IPS-11a (cell line): ENCODE measurements around the gene TMEM176A.
"Not testable (repeated sequence)": the region's sequence is repeated elsewhere in the genome, so short reads cannot be mapped to it uniquely, and the experiment has no call there.

Experiments
- H3K4me3 ChIP-seq: one replicate; pipeline ENCODE4 v1.5.1; 2013; ENCODE audit warnings: low read depth, low read length, control low read depth

TMEM176A gene

DNA sequence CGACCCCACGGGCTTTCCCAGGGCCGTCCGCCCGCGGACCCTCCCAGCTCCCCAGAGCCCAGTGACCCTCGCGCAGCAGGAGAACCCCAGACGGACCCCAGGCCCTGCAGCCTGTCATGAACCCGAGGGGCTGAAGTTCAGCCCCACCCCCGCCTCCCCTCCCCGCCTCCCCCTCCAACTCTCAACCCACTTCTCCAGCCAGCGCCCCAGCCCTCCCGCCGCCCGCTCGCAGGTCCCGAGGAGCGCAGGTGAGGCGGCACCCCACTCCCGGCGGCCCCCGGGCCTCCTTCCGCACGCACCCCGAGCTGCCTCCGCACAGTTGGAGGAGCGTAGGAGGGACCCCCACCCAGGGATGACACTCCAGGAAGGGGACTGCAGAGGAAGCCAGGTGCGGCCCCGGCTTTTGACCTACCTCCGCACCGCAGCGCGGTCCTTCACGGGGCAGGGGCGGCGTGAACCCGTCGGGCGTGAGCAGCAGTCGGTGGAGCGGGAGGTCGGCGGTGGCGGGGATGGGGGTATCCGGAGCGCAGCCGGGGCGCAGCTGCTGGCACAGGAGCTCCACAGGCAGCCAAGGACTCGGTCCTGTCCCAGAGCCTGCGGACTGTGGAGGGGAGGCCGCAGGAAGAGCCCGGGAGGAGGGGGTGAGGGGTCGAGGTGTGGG lies at the start of gene TMEM176A:
TMEM176A (plus strand) TSS at position 189 of the 661 bp plus-strand sequence. CDS start 782 bp downstream, outside the sequence.
- peak within 1 kb of the TSS; percentile 24 for H3K4me3 ChIP-seq

GRCh38 chr7:150751702-150752101 lies 48.9 kb upstream of the TMEM176A start:
- no peak overlapping the region for H3K4me3 ChIP-seq

- H3K4me3 ChIP-seq, result no peak overlapping the region
Observed at GRCh38 chr7:150753239-150753638, 47.3 kb upstream of the TMEM176A start.

GRCh38 chr7:150753826-150754603 lies 46.6 kb upstream of the TMEM176A start:
- H3K4me3 ChIP-seq, result no peak overlapping the region

DNA sequence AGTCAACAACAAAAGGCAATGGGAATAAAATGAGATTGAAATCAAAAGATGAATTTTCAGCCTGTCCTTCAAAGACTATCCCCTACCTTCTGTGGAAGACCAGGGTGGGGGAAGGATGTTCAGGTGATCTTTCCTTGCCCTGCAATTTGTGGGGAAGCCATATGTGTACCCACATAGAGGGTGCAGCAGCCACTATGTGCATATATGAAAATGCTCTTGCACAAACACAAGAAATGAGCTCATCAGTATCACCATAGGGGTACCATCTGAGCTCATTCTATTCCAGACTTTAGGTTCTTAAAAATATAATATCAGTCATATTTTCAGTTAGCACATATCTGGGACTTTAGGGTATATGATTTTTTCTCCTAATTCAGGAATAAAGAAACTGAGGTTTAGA lies 45.6 kb upstream of the TMEM176A start:
- H3K4me3 ChIP-seq, result no peak overlapping the region

- H3K4me3 ChIP-seq, result no peak overlapping the region
Observed at GRCh38 chr7:150755473-150756099, 45.0 kb upstream of the TMEM176A start.

- no peak overlapping the region for H3K4me3 ChIP-seq
Observed at GRCh38 chr7:150756166-150756565, 44.4 kb upstream of the TMEM176A start.

- no peak overlapping the region for H3K4me3 ChIP-seq
Observed at GRCh38 chr7:150756858-150757257, 43.7 kb upstream of the TMEM176A start.

GRCh38 chr7:150759479-150759878 lies 41.1 kb upstream of the TMEM176A start:
- H3K4me3 ChIP-seq, result no peak overlapping the region

DNA sequence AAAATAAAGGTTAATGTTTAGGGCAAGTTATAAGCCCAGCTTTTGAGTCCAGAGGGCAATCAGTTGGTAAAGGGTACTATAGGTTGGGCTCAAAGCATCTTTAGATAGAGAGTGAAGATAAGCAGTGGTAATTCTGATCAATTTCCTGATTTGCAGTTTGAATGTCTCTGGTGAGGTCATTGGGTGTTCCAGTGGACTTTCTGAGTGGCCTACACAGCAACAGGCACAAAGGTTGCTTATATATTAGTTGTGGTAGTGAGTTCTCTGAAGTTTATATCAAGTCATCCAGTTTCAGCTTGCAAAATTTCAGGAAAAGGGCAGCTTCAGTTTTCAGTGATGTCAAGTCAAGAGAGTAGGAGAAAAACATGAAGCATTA lies 34.2 kb upstream of the TMEM176A start:
- no peak overlapping the region for H3K4me3 ChIP-seq

GRCh38 chr7:150769768-150770167 lies 30.8 kb upstream of the TMEM176A start:
- no peak overlapping the region for H3K4me3 ChIP-seq

GRCh38 chr7:150774131-150774530 lies 26.4 kb upstream of the TMEM176A start:
- not testable (repeated sequence) for H3K4me3 ChIP-seq

DNA sequence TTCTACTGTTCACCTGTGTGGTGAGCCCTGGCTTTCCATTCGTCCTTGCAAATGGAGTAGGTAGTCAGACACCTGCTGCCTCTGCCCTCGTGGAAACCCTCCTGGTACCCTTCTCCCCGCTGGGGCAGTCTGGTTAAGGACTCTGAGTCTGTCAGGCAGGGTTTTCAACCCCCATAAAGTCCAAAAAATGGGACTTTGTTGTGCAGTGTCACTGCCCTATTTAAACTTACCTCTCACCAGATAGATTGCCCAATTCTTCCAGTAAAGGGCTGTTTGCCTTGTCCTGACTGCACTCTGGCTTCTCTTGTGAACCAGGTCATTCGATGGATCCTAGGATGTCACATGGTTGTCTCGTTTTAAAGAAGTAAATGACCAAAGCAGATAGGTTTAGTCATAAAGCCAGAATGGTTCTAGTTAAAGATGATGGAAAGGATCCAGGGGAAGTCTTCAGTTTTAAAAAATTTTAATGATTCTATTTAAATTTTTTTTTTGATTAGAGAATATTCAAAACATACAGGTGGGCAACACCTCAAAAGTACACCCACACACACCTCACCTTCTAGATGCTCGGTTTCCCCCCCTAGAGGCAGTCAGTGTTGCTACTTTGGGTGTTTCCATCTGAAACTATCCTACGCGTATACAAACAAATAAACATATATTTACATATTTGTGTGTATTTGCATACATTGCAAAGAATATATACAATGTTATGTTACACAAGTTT lies 22.4 kb upstream of the TMEM176A start:
- no peak overlapping the region for H3K4me3 ChIP-seq

DNA sequence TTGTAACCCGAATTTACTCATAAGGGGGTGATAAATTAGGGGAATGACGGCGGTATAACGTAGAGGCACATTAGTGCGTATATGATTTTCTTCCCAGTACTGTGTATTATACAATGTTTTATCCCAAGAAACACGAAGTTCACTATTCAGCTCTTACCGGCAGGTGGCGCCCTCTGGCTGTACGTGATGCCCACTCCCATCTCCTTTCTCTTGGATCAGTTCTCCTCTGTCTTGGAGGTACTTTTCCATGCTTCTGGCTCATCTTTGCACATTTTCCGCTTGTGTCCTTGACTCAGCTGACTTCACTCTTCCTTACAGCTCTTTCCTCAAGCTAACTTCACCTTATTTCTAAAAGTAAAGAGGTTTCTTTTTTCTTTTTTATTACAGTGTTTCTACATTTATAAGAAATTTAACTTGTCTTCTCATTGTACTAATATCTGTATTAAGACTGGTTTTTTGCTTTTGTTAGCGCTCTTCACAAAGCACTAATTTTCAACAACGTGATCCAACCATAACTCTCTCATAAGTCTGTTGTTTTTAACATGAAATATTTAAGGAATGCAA lies 21.7 kb upstream of the TMEM176A start:
- H3K4me3 ChIP-seq, result no peak overlapping the region

GRCh38 chr7:150780292-150780691 lies 20.3 kb upstream of the TMEM176A start:
- no peak overlapping the region for H3K4me3 ChIP-seq

GRCh38 chr7:150781103-150781502 lies 19.5 kb upstream of the TMEM176A start:
- H3K4me3 ChIP-seq, result no peak overlapping the region

- no peak overlapping the region for H3K4me3 ChIP-seq
Observed at GRCh38 chr7:150781961-150782360, 18.6 kb upstream of the TMEM176A start.

DNA sequence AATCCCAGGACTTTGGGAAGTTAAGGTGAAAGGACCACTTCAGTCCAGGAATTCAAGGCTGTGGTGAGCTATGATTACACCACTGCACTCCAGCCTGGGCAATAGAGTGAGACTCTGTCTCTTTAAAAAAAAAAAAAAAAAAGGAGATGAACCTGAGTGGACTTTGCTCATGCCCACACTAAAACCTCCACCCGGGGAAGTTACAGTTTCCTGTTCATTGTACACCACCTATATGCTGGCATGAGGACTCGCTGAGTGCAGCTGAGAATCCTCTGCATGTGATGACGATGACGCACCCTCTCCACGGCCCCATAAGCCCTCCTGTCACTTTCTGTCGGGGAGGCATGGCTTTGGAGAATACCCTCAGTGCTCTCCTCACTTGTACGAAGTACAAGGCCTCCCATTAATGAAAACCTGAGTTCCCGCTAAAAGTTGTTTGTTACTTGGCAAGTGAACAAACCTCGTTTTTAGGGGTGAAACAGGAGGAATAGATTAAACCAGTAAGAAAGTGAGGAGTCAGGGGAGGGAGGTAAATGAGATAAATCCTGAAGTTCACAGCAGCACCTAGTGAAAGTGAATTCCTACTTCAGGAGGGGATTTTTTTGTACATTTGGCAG lies 16.3 kb upstream of the TMEM176A start:
- H3K4me3 ChIP-seq, result no peak overlapping the region

- no peak overlapping the region for H3K4me3 ChIP-seq
Observed at GRCh38 chr7:150784954-150785353, 15.6 kb upstream of the TMEM176A start.
